Stimulated activated CD8-positive, alpha-beta memory T cell treated with anti-CD3 and anti-CD28 coated beads, Interleukin-15, amount 100 ng/mL, for 4 hours (primary cell): Measurements from ENCODE around the gene ANKRD63.

Experiments used
- DNase-seq, 2 donors: peaks; one replicate each; pipeline ENCODE4 v3.0.0-alpha.2; 2020; ENCODE audit warnings: low read depth in 2 of 2

ANKRD63 gene

GRCh38 chr15:40313531-40314398 lies 30.9 kb upstream of the ANKRD63 start:
- DNase-seq: no peak

- no peak for DNase-seq
Measured at GRCh38 chr15:40312370-40313158, 29.7 kb upstream of the ANKRD63 start.

- DNase-seq: no peak
Measured at GRCh38 chr15:40310993-40311392, 28.1 kb upstream of the ANKRD63 start.

- no peak for DNase-seq
Measured at GRCh38 chr15:40310001-40310959, 27.4 kb upstream of the ANKRD63 start.

GRCh38 chr15:40309344-40309862 lies 26.5 kb upstream of the ANKRD63 start:
- no peak for DNase-seq

- DNase-seq: peak; percentile 42 to 47
Measured at GRCh38 chr15:40307421-40308211, 24.8 kb upstream of the ANKRD63 start, which contains the start of gene PLCB2. TSS of gene PLCB2 (minus strand) at chr15:40307935. CDS start at chr15:40307672, 263 bp downstream.

- DNase-seq: no peak
Measured at GRCh38 chr15:40306908-40307307, 24.0 kb upstream of the ANKRD63 start.

GRCh38 chr15:40306371-40306770 lies 23.5 kb upstream of the ANKRD63 start:
- no peak for DNase-seq

- DNase-seq: no peak
Measured at GRCh38 chr15:40305281-40305680, 22.4 kb upstream of the ANKRD63 start.

- DNase-seq: no peak
Measured at GRCh38 chr15:40303576-40303975, 20.7 kb upstream of the ANKRD63 start.

- no peak for DNase-seq
Measured at GRCh38 chr15:40302981-40303380, 20.1 kb upstream of the ANKRD63 start.

- DNase-seq: no peak
Measured at GRCh38 chr15:40302288-40302886, 19.5 kb upstream of the ANKRD63 start.

- DNase-seq: no peak
Measured at GRCh38 chr15:40301467-40302179, 18.8 kb upstream of the ANKRD63 start.

GRCh38 chr15:40300771-40301170 lies 17.9 kb upstream of the ANKRD63 start:
- DNase-seq: no peak

GRCh38 chr15:40300367-40300766 lies 17.5 kb upstream of the ANKRD63 start:
- DNase-seq: no peak

- no peak for DNase-seq
Measured at GRCh38 chr15:40298216-40298935, 15.5 kb upstream of the ANKRD63 start.

- DNase-seq: no peak
Measured at GRCh38 chr15:40297356-40297755, 14.5 kb upstream of the ANKRD63 start.

- DNase-seq: no peak
Measured at GRCh38 chr15:40296561-40297230, 13.8 kb upstream of the ANKRD63 start.
